GM21723 (cell line): ENCODE data around the gene LMF1.
"Not testable (repeated sequence)": the region's sequence is repeated elsewhere in the genome, so short reads cannot be mapped to it uniquely, and the experiment has no call there.

Source experiments
- ATAC-seq: cut with Tn5 transposase; IDR thresholded peaks from one replicate; pipeline ENCODE4 v1.9.1; 2021; ENCODE audit warnings: mild to moderate bottlenecking, moderate library complexity; ENCODE audit not compliant: unreplicated experiment

The LMF1 gene

GRCh38 chr16:820044-820408, 150.8 kb downstream of the LMF1 start:
- ATAC-seq = not testable (repeated sequence)

GRCh38 chr16:819336-820043, 151.3 kb downstream of the LMF1 start:
- no peak for ATAC-seq

GRCh38 chr16:818592-818991, 152.2 kb downstream of the LMF1 start:
- no peak for ATAC-seq

- ATAC-seq = no peak
Observed at GRCh38 chr16:818132-818531, 152.7 kb downstream of the LMF1 start.

GRCh38 chr16:817001-817906, 153.5 kb downstream of the LMF1 start:
- no peak for ATAC-seq

- ATAC-seq = no peak
Observed at GRCh38 chr16:815861-816260, 154.9 kb downstream of the LMF1 start.

- ATAC-seq = no peak
Observed at GRCh38 chr16:814974-815373, 155.8 kb downstream of the LMF1 start.

GRCh38 chr16:813916-814412, 156.8 kb downstream of the LMF1 start:
- no peak for ATAC-seq

- no peak for ATAC-seq
Observed at GRCh38 chr16:813204-813915, 157.4 kb downstream of the LMF1 start.

- ATAC-seq = peak; percentile 2
Observed at GRCh38 chr16:808085-808386, 162.7 kb downstream of the LMF1 start.

- ATAC-seq = peak; percentile 85
Observed at GRCh38 chr16:807347-808084, 163.3 kb downstream of the LMF1 start.

GRCh38 chr16:805474-805873, 165.3 kb downstream of the LMF1 start:
- ATAC-seq = no peak

GRCh38 chr16:804193-805048, 166.4 kb downstream of the LMF1 start:
- ATAC-seq = no peak

GRCh38 chr16:803754-804080, 167.1 kb downstream of the LMF1 start:
- ATAC-seq = no peak
